PC-3 (cell line): ENCODE results near the gene CHRNB4. TPM values are rescaled to one million over a fixed set of nuclear protein-coding genes. Genes with fewer than 3 reads are reported as not detected.

Experiments
- ATAC-seq: fragments of 200-7000 bp; cut with Tn5 transposase; 2 replicates; pipeline ENCODE4 v1.9.1; 2020; ENCODE audit warnings: mild to moderate bottlenecking, moderate library complexity
- BruUV-seq: library from RNA; stranded (reverse); fragments of 400-500 nt; replicated peaks from 2 replicates; lab custom pipeline; 2021; lab: Mats Ljungman, UMichigan
- CTCF ChIA-PET: fragments of 300-600 bp; sonication (Branson Sonifier 250); formaldehyde crosslinking; loops from one replicate; lab custom pipeline; 2022; ENCODE audit warnings: antibody characterized with exemption; lab: Charles Lee
- POLR2A ChIA-PET: fragments of 300-600 bp; sonication (Branson Sonifier 250); formaldehyde crosslinking; loops from one replicate; lab custom pipeline; 2022; ENCODE audit warnings: antibody characterized with exemption; ENCODE audit not compliant: unreplicated experiment; lab: Charles Lee
- DNase-seq: peaks from one replicate; pipeline ENCODE4 v3.0.0-alpha.2; 2015
- H2AFZ ChIP-seq: fragments of 300-600 bp; sonication (generic); 2 replicates; pipeline ENCODE4 v1.6.0; 2016; ENCODE audit warnings: antibody characterized with exemption, low read length
- H3F3A ChIP-seq: fragments of 300-600 bp; sonication (generic); one replicate; pipeline ENCODE4 v1.6.0; 2017; ENCODE audit warnings: antibody characterized with exemption, low read length, control low read depth, mild to moderate bottlenecking; ENCODE audit not compliant: unreplicated experiment
- H3K27ac ChIP-seq: fragments of 300-600 bp; sonication (generic); 2 replicates; pipeline ENCODE4 v1.5.1; 2016; ENCODE audit warnings: mild to moderate bottlenecking, low read length
- H3K27me3 ChIP-seq: fragments of 300-600 bp; sonication (generic); 2 replicates; pipeline ENCODE4 v1.6.1; 2016; ENCODE audit warnings: low read length, mixed read lengths
- H3K36me3 ChIP-seq: fragments of 300-600 bp; sonication (generic); 2 replicates; pipeline ENCODE4 v1.6.1; 2016; ENCODE audit warnings: low read depth, mixed run types, low read length, mixed read lengths
- H3K4me1 ChIP-seq: fragments of 300-600 bp; sonication (generic); 2 replicates; pipeline ENCODE4 v1.5.1; 2016; ENCODE audit warnings: low read length; ENCODE audit not compliant: insufficient read depth
- H3K4me2 ChIP-seq: fragments of 300-600 bp; sonication (generic); 2 replicates; pipeline ENCODE4 v1.6.0; 2016; ENCODE audit warnings: low read length
- H3K4me3 ChIP-seq: fragments of 300-600 bp; sonication (generic); 2 replicates; pipeline ENCODE4 v1.5.1; 2016; ENCODE audit warnings: mild to moderate bottlenecking, low read length, mixed read lengths
- H3K79me2 ChIP-seq: fragments of 300-600 bp; sonication (generic); 2 replicates; pipeline ENCODE4 v1.6.1; 2017; ENCODE audit warnings: low read length, mixed read lengths
- H3K9ac ChIP-seq: fragments of 300-600 bp; sonication (generic); 2 replicates; pipeline ENCODE4 v1.6.0; 2016; ENCODE audit warnings: mild to moderate bottlenecking, low read length
- H3K9me2 ChIP-seq: fragments of 300-600 bp; sonication (generic); replicated peaks from 2 replicates; pipeline ENCODE4 v1.6.1; 2016; ENCODE audit warnings: mixed run types, low read length, mixed read lengths
- H3K9me3 ChIP-seq: fragments of 300-600 bp; sonication (generic); 2 replicates; pipeline ENCODE4 v1.6.1; 2016; ENCODE audit warnings: low read length, mixed read lengths
- H4K20me1 ChIP-seq: fragments of 300-600 bp; sonication (generic); 2 replicates; pipeline ENCODE4 v1.6.1; 2016; ENCODE audit warnings: low read length, mixed read lengths
- CTCF ChIP-seq: fragments of 300-600 bp; sonication (generic); conservative IDR thresholded peaks from 2 replicates; pipeline ENCODE4 v1.5.1; 2017; ENCODE audit warnings: antibody characterized with exemption, low read depth, mild to moderate bottlenecking, low read length
- EZH2 ChIP-seq: fragments of 300-600 bp; sonication (generic); IDR thresholded peaks from one replicate; pipeline ENCODE4 v1.6.1; 2017; ENCODE audit warnings: antibody characterized with exemption, mild to moderate bottlenecking, low read length; ENCODE audit not compliant: unreplicated experiment
- EZH2phosphoT487 ChIP-seq: fragments of 300-600 bp; sonication (generic); IDR thresholded peaks from 2 replicates; pipeline ENCODE4 v1.6.1; 2018; ENCODE audit warnings: mild to moderate bottlenecking, antibody characterized with exemption, low read length, borderline replicate concordance
- intact Hi-C: fragments of 100-400 bp; cut with micrococcal nuclease; formaldehyde crosslinking; loops from 2 replicates; pipeline ENCODE4 v1.9.0; 2023
- total RNA-seq: library from RNA; depleted of rRNA; stranded (reverse); fragments of >200 nt; gene quantifications from 2 replicates; pipeline ENCODE4 v1.2.3, GENCODE V29; 2014

CHRNB4 gene
- total RNA-seq, 1 experiment from 2014 or later: not detected

- no peaks in the 10 kb centered on the region for H3F3A ChIP-seq
- H3K4me2 ChIP-seq: no peak overlapping the region
- intact Hi-C loops: no loop called here
- no peak overlapping the region for H3K4me3 ChIP-seq
- ChIA-PET CTCF (no interaction called here), POLR2A (interaction anchor here (0.7 kb wide), 1 partner anchor 53 kb away, joined by 3 read pairs; no protein-coding TSS in a partner anchor)
- BruUV-seq: no TSS peak
- no peaks in the 10 kb centered on the region for H3K9me2 ChIP-seq
- no peaks in the 10 kb centered on the region for H3K9me3 ChIP-seq
- H3K9ac ChIP-seq: no peak overlapping the region
- H3K27ac ChIP-seq: no peak overlapping the region
- no peaks in the 10 kb centered on the region for H3K27me3 ChIP-seq
- TF ChIP-seq CTCF (no peak), EZH2 (no peak), EZH2phosphoT487 (no peak)
- no peaks in the 10 kb centered on the region for H4K20me1 ChIP-seq
- no peak overlapping the region for H2AFZ ChIP-seq
- ATAC-seq (no peak), DNase-seq (no peak)
- H3K79me2 ChIP-seq: no peaks in the 10 kb centered on the region
- H3K4me1 ChIP-seq: no peaks in the 10 kb centered on the region
- H3K36me3 ChIP-seq: no peaks in the 10 kb centered on the region
Observed at GRCh38 chr15:78603467-78603866, 37.5 kb downstream of the CHRNB4 start.

GRCh38 chr15:78599189-78599588 is 41.8 kb downstream of the CHRNB4 start:
- POLR2A ChIA-PET: no interaction called here
- no peak for TF ChIP-seq EZH2phosphoT487
- TF ChIP-seq EZH2: no peak
- TF ChIP-seq CTCF: no peak
- no peaks in the 10 kb centered on the region for H3K4me1 ChIP-seq
- no peaks in the 10 kb centered on the region for H4K20me1 ChIP-seq
- no peaks in the 10 kb centered on the region for H3F3A ChIP-seq
- no peak overlapping the region for H3K4me2 ChIP-seq
- no peaks in the 10 kb centered on the region for H3K9me3 ChIP-seq
- CTCF ChIA-PET: no interaction called here
- no peaks in the 10 kb centered on the region for H3K36me3 ChIP-seq
- no peaks in the 10 kb centered on the region for H3K27me3 ChIP-seq
- no peak overlapping the region for H3K9ac ChIP-seq
- no peak overlapping the region for H3K27ac ChIP-seq
- ATAC-seq: no peak
- BruUV-seq: no TSS peak
- H3K79me2 ChIP-seq: no peaks in the 10 kb centered on the region
- no peaks in the 10 kb centered on the region for H3K9me2 ChIP-seq
- H3K4me3 ChIP-seq: no peak overlapping the region
- H2AFZ ChIP-seq: no peak overlapping the region
- DNase-seq: no peak
- intact Hi-C loops: no loop called here

- H3K36me3 ChIP-seq: no peaks in the 10 kb centered on the region
- H3K9ac ChIP-seq: no peak overlapping the region
- H2AFZ ChIP-seq: no peak overlapping the region
- no peaks in the 10 kb centered on the region for H4K20me1 ChIP-seq
- H3K9me3 ChIP-seq: no peaks in the 10 kb centered on the region
- TF ChIP-seq EZH2phosphoT487 (no peak), EZH2 (no peak), CTCF (no peak)
- no peaks in the 10 kb centered on the region for H3K9me2 ChIP-seq
- intact Hi-C loops: no loop called here
- H3K4me3 ChIP-seq: no peak overlapping the region
- H3K79me2 ChIP-seq: no peaks in the 10 kb centered on the region
- no peak overlapping the region for H3K4me2 ChIP-seq
- no peak overlapping the region for H3K27ac ChIP-seq
- no TSS peak for BruUV-seq
- no peaks in the 10 kb centered on the region for H3K4me1 ChIP-seq
- H3F3A ChIP-seq: no peaks in the 10 kb centered on the region
- no peaks in the 10 kb centered on the region for H3K27me3 ChIP-seq
- ATAC-seq (no peak), DNase-seq (no peak)
- ChIA-PET POLR2A (no interaction called here), CTCF (no interaction called here)
Observed at GRCh38 chr15:78598348-78598747, 42.7 kb downstream of the CHRNB4 start.
